Activated CD8-positive, alpha-beta T cell treated with anti-CD3 and anti-CD28 coated beads for 36 hours (primary cell): ENCODE measurements around the gene KRT79. TPM values are rescaled to one million over a fixed set of nuclear protein-coding genes. Genes with fewer than 3 reads are reported as not detected.

ENCODE experiments used
- ATAC-seq: fragments of 200-7000 bp; cut with Tn5 transposase; one replicate; pipeline ENCODE4 v1.10.0; 2021; ENCODE audit warnings: mild to moderate bottlenecking, moderate library complexity
- CTCF ChIA-PET: fragments of 350-600 bp; sonication (Branson Sonifier 250); formaldehyde crosslinking; loops from one replicate; lab custom pipeline; 2021; ENCODE audit warnings: antibody characterized with exemption; lab: Charles Lee
- POLR2A ChIA-PET: fragments of 350-600 bp; sonication (Branson Sonifier 250); formaldehyde crosslinking; loops from one replicate; lab custom pipeline; 2021; ENCODE audit warnings: antibody characterized with exemption; lab: Charles Lee
- DNase-seq: peaks from one replicate; pipeline ENCODE4 v3.0.0-alpha.2; 2020
- H3K27ac Mint-ChIP-seq: one replicate; pipeline ENCODE4 v1.8.0; 2021; ENCODE audit warnings: mild to moderate bottlenecking, mixed read lengths
- H3K27me3 Mint-ChIP-seq: one replicate; pipeline ENCODE4 v1.8.0; 2021; ENCODE audit warnings: mixed read lengths
- H3K36me3 Mint-ChIP-seq: one replicate; pipeline ENCODE4 v1.8.0; 2021; ENCODE audit warnings: low read depth, mixed read lengths
- H3K4me1 Mint-ChIP-seq: one replicate; pipeline ENCODE4 v1.8.0; 2021; ENCODE audit warnings: low read depth, mixed read lengths
- H3K4me3 Mint-ChIP-seq: one replicate; pipeline ENCODE4 v1.8.0; 2021; ENCODE audit warnings: mild to moderate bottlenecking, moderate library complexity, mixed read lengths
- H3K9me3 Mint-ChIP-seq: one replicate; pipeline ENCODE4 v1.8.0; 2021; ENCODE audit warnings: mixed read lengths
- intact Hi-C: fragments of 100-400 bp; cut with micrococcal nuclease; formaldehyde crosslinking; loops from one replicate; pipeline ENCODE4 v1.10.0; 2022
- total RNA-seq, 2 experiments: library from RNA; stranded (reverse); gene quantifications; one replicate each; pipeline ENCODE4 v1.2.3, GENCODE V29; 2021
- TF ChIP-seq, protein P1 (sequence below): fragments of 200-600 bp; IDR thresholded peaks from one replicate; pipeline ENCODE4 v1.8.0; 2022; ENCODE audit warnings: antibody characterized with exemption, mild to moderate bottlenecking

Gene KRT79
- total RNA-seq, 2 experiments from 2014 or later: 0.87 to 1.6 TPM

- H3K4me3 Mint-ChIP-seq: no peak overlapping the region
- no peak overlapping the region for H3K27ac Mint-ChIP-seq
- ATAC-seq (no peak), DNase-seq (no peak)
- no peaks in the 10 kb centered on the region for H3K36me3 Mint-ChIP-seq
- peaks cover 1% of the 10 kb centered on the region for H3K27me3 Mint-ChIP-seq
- ChIA-PET POLR2A (no interaction called here), CTCF (interaction anchor here (1.3 kb wide), 1 partner anchor 55 kb away, joined by 3 read pairs; no protein-coding TSS in a partner anchor)
- TF ChIP-seq, protein P1, sequence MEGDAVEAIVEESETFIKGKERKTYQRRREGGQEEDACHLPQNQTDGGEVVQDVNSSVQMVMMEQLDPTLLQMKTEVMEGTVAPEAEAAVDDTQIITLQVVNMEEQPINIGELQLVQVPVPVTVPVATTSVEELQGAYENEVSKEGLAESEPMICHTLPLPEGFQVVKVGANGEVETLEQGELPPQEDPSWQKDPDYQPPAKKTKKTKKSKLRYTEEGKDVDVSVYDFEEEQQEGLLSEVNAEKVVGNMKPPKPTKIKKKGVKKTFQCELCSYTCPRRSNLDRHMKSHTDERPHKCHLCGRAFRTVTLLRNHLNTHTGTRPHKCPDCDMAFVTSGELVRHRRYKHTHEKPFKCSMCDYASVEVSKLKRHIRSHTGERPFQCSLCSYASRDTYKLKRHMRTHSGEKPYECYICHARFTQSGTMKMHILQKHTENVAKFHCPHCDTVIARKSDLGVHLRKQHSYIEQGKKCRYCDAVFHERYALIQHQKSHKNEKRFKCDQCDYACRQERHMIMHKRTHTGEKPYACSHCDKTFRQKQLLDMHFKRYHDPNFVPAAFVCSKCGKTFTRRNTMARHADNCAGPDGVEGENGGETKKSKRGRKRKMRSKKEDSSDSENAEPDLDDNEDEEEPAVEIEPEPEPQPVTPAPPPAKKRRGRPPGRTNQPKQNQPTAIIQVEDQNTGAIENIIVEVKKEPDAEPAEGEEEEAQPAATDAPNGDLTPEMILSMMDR: no peak
- no peaks in the 10 kb centered on the region for H3K9me3 Mint-ChIP-seq
- intact Hi-C loops: no loop called here
- H3K4me1 Mint-ChIP-seq: peaks cover 13% of the 10 kb centered on the region
Measured at GRCh38 chr12:52824741-52825410, 9.2 kb downstream of the KRT79 start.

- TF ChIP-seq, protein P1: no peak
- no peak for DNase-seq
- Mint-ChIP-seq H3K4me1 (peaks cover 10% of the 10 kb centered on the region), H3K27me3 (peaks cover 1% of the 10 kb centered on the region), H3K36me3 (no peaks in the 10 kb centered on the region), H3K9me3 (no peaks in the 10 kb centered on the region), H3K27ac (no peak overlapping the region), H3K4me3 (no peak overlapping the region)
- ChIA-PET POLR2A (no interaction called here), CTCF (no interaction called here)
- ATAC-seq: no peak
- intact Hi-C loops: no loop called here
Measured at GRCh38 chr12:52823761-52824450, 10.2 kb downstream of the KRT79 start.

DNA sequence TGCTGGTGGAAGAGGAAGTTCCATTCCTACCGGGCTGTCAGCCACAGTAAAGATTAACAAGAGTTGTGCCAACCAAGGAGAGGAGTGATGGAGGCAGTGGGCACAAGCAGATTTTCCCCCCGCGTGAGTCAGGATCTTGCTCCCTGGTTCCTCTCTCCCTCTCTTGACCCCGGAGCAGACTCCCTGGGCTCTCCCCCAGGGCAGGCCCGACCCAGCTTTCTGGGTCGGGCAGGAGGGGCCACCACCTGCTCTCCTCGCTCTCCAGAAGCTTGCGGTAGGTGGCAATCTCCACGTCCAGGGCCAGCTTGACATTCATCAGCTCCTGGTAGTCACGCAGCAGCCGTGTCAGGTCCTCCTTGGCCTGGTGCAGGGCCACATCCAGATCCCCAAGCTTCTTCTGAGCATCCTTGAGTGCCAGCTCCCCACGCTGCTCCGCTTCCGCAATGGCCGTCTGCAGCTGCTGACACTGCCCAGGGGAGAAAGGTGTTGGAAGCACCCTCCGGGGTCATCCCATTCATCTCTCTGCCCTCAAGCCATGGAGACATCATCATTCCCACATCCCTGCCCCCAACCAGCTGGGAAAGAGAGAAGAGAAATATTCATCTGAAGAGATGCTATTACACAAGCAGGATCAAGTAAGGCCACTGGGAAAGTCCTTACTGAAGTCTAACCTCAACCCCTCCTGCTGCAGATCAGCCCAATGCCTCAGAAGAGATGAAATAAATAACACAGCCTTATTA is 11.2 kb downstream of the KRT79 start:
- no peak overlapping the region for H3K4me3 Mint-ChIP-seq
- peaks cover 1% of the 10 kb centered on the region for H3K27me3 Mint-ChIP-seq
- intact Hi-C loops: no loop called here
- H3K27ac Mint-ChIP-seq: no peak overlapping the region
- CTCF ChIA-PET: no interaction called here
- DNase-seq: no peak
- H3K9me3 Mint-ChIP-seq: no peaks in the 10 kb centered on the region
- no peaks in the 10 kb centered on the region for H3K36me3 Mint-ChIP-seq
- peaks cover 3% of the 10 kb centered on the region for H3K4me1 Mint-ChIP-seq
- POLR2A ChIA-PET: interaction anchor here (1.1 kb wide), 1 partner anchor 13 kb away, joined by 4 read pairs; no protein-coding TSS in a partner anchor
- TF ChIP-seq, protein P1: no peak
- ATAC-seq: no peak

- Mint-ChIP-seq H3K27ac (no peak overlapping the region), H3K27me3 (peaks cover 1% of the 10 kb centered on the region), H3K9me3 (no peaks in the 10 kb centered on the region)
Measured at GRCh38 chr12:52821826-52822660, 12.1 kb downstream of the KRT79 start.

More at GRCh38 chr12:52821826-52822660, 12.1 kb downstream of the KRT79 start:
- peaks cover 10% of the 10 kb centered on the region for H3K4me1 Mint-ChIP-seq
- TF ChIP-seq, protein P1: no peak
- CTCF ChIA-PET: no interaction called here
- H3K4me3 Mint-ChIP-seq: no peak overlapping the region
- intact Hi-C loops: no loop called here
- no peaks in the 10 kb centered on the region for H3K36me3 Mint-ChIP-seq
- DNase-seq (no peak), ATAC-seq (no peak)
- POLR2A ChIA-PET: interaction anchor here (1.1 kb wide), 1 partner anchor 13 kb away, joined by 4 read pairs; no protein-coding TSS in a partner anchor
